ENCODE measurements around the gene POLDIP3.

POLDIP3 gene

GRCh38 chr22:42614312-42615091 is at the start of gene POLDIP3 (continued):
- TF ChIP-seq ZBTB1 (tag by site-specific recombination; IDR thresholded peaks at IDR 0.05), result no peak
- TF ChIP-seq ZNF747 (tag by site-specific recombination; IDR thresholded peaks at IDR 0.05), result no peak
- peak; percentile 59 for TF ChIP-seq ZNF335 (tag by site-specific recombination; conservative IDR thresholded peaks at IDR 0.05)
- TF ChIP-seq ZSCAN16 (tag by site-specific recombination; IDR thresholded peaks at IDR 0.05), result no peak
- TF ChIP-seq PRDM6 (tag by site-specific recombination; IDR thresholded peaks at IDR 0.05), result no peak
- peak; percentile 93 for TF ChIP-seq YY1 (tag by site-specific recombination; IDR thresholded peaks at IDR 0.05)
- TF ChIP-seq ZNF596 (tag by site-specific recombination; IDR thresholded peaks at IDR 0.05), result peak; percentile 22; the same call in 1 of the 2 replicates
- no peak for TF ChIP-seq ZNF529 (tag by site-specific recombination; IDR thresholded peaks at IDR 0.05; ENCODE audit: insufficient replicate concordance)
- 0 out of 2 replicates have a peak, but pooled peaks have one; percentile 26 for TF ChIP-seq HOXC10 (CRISPR knock-in tag; IDR thresholded peaks at IDR 0.05)
- TF ChIP-seq ZNF792 (tag by site-specific recombination; IDR thresholded peaks at IDR 0.05), result no peak
- 0 out of 2 replicates have a peak, but pooled peaks have one; percentile 53 for TF ChIP-seq IKZF3 (tag by site-specific recombination; IDR thresholded peaks at IDR 0.05)
- TF ChIP-seq EGR2 (tag by site-specific recombination; IDR thresholded peaks at IDR 0.05; ENCODE audit: low read depth), result no peak
- TF ChIP-seq INSM2 (tag by site-specific recombination; IDR thresholded peaks at IDR 0.05), result no peak
- TF ChIP-seq ZNF707 (tag by site-specific recombination; IDR thresholded peaks at IDR 0.05), result no peak
- TF ChIP-seq ZNF654 (tag by site-specific recombination; IDR thresholded peaks at IDR 0.05; ENCODE audit: low read depth), result no peak
- no peak for TF ChIP-seq ZNF248 (tag by site-specific recombination; IDR thresholded peaks at IDR 0.05)
- no peak; the same call in 1 of the 2 replicates for TF ChIP-seq ZNF785 (tag by site-specific recombination; IDR thresholded peaks at IDR 0.05)
- TF ChIP-seq ZNF24 (tag by site-specific recombination; IDR thresholded peaks at IDR 0.05), result no peak
- peak; percentile 96 for TF ChIP-seq ZNF580 (tag by site-specific recombination; IDR thresholded peaks at IDR 0.05)
- peak; percentile 61; the same call in 1 of the 2 replicates for TF ChIP-seq ELK4 (IDR thresholded peaks at IDR 0.05; ENCODE audit: borderline replicate concordance, low read depth, low read length)
- peak; percentile 95 for TF ChIP-seq SP3 (tag by site-specific recombination; IDR thresholded peaks at IDR 0.05)
- no peak for TF ChIP-seq ZNF214 (tag by site-specific recombination; IDR thresholded peaks at IDR 0.05; ENCODE audit: borderline replicate concordance)
- no peak for TF ChIP-seq ZNF626 (tag by site-specific recombination; IDR thresholded peaks at IDR 0.05)
- no peak for TF ChIP-seq SETDB1 (IDR thresholded peaks at IDR 0.05; ENCODE audit: insufficient read length, low read length)
- TF ChIP-seq ZNF274 (IDR thresholded peaks at IDR 0.05; ENCODE audit: low read length), result no peak
- no peak for TF ChIP-seq ZNF274 (tag by site-specific recombination; IDR thresholded peaks at IDR 0.05; ENCODE audit: borderline replicate concordance)
- TF ChIP-seq ZNF514 (tag by site-specific recombination; IDR thresholded peaks at IDR 0.05), result no peak
- no peak for TF ChIP-seq ZNF449 (tag by site-specific recombination; IDR thresholded peaks at IDR 0.05)
- no peak for TF ChIP-seq ZNF548 (tag by site-specific recombination; IDR thresholded peaks at IDR 0.05)
- TF ChIP-seq ZNF202 (tag by site-specific recombination; IDR thresholded peaks at IDR 0.05; ENCODE audit: borderline replicate concordance), result no peak
- no peak for TF ChIP-seq ZNF223 (tag by site-specific recombination; IDR thresholded peaks at IDR 0.05)
- peak; percentile 28; the same call in 1 of the 2 replicates for TF ChIP-seq PBX3 (CRISPR knock-in tag; IDR thresholded peaks at IDR 0.05)
- TF ChIP-seq KLF7 (tag by site-specific recombination; IDR thresholded peaks at IDR 0.05; ENCODE audit: borderline replicate concordance), result no peak; the same call in 1 of the 2 replicates
- TF ChIP-seq REPIN1 (tag by site-specific recombination; IDR thresholded peaks at IDR 0.05; ENCODE audit: low read depth), result no peak

Measured in HEK293 (cell line).